DMS53 treated with DMSO at 0.1 percent for 48 hours (cell line): ENCODE results near the gene MRPL4.
A peak's percentile ranks its signal among the peaks of the same experiment; 100 is the strongest.

Experiments used
- DNase-seq: peaks from one replicate; lab custom pipeline; 2025; ENCODE audit not compliant: unreplicated experiment; lab: John Stamatoyannopoulos, UW

The MRPL4 gene

DNA sequence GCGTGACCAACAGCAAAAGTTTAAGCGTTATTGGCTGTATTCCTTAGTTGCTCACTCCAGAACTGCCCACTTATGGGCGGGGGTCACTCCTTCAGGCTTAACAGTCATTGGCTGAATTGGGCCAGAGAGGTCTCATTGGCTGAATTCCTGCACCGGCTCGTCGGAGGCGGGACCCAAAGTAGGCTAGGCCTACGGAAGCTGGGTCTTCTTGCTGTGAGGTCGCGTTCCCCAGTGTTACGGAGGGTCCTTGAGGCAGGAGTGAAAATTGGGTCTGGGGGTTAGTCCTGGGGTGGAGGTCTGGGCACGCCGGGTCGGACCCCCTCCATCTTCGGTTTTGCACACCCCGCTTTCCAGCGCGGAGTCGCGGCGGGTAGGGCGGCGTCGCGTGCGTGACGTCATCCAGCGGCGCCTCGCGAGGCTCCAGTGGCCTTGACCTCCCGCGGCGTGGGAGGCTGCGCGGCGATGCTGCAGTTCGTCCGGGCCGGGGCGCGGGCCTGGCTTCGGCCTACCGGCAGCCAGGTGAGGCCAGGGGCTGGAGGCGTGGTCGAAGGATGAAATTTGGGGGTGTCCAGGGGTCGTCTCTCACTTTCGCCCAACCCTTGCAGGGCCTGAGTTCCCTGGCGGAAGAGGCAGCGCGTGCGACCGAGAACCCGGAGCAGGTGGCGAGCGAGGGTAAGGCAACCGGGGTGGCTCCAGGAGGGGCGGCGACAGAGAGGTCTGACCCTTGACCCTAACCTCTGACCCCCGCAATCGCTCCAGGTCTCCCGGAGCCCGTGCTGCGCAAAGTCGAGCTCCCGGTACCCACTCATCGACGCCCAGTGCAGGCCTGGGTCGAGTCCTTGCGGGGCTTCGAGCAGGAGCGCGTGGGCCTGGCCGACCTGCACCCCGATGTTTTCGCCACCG lies at the start of gene MRPL4:
Gene MRPL4 (plus strand): TSS at position 423 of the 903 bp plus-strand sequence. CDS start 40 bp downstream, at position 463.
- peak; percentile 94 for DNase-seq

DNA sequence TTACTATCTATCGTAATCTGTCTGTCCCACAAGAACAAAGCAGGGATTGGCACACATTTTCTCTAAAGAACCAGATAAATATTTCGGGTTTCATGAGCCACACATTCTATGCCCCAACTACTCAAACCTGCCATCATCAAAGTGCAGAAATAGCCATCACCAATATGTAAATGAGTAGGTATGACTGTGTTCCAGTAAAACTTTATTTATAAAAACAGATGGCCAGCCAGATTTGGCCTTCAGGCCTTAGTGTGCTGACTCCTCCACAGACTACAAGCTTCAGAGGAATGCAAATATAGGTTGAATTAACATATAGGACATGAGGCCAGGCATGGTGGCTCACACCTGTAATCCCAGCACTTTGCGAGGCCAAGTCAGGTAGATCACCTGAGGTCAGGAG lies 48.3 kb upstream of the MRPL4 start:
- DNase-seq: no peak

DNA sequence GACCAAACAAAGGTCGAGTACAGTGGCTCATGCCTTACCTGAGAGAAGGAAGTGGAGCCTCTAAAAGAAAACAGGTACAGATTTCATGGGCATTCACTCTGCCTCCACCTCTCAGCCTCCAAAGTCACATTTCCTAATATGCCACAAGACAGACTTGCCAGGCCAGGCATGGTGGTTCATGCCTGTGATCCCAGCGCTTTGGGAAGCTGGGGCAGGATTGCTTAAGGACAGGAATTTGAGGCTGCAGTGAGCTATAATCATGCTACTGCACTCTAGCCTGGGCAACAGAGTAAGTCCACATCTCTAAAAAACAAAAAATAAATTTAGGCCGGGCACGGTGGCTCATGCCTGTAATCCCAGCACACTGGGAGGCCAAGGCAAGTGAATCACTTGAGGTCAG lies 46.4 kb upstream of the MRPL4 start:
- no peak for DNase-seq

DNA sequence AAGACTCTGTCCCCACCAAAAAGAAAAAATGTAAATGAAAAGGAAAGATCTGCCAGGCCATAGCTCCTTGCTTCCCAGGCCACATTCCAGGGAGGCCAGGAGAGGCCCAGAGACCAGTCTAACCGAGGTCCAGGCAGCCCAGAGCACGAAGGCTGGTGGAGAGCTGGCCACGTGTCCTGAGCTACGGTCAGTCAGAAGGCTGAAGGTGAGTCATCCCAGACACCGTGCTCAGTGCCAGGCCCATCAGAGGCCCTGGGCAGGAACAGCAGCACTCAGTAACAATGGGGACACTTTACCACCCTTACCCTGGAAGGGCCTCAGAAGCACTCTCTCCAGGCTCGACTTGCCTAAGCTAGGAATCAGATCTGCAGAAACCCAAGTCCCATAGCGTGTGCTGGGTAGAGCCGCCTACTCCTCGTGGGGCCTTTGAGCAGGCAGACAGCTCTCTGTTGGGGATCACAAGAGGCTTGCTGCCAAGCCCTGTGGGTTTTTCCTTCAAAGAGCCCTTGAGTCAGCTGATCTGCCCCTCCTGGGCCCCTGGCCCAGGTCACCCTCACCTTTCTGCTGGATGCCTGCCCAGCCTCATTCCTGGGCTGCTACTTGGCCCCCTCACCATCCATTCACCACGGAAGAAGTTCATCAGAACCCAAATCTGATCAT lies 45.7 kb upstream of the MRPL4 start:
- DNase-seq: peak; percentile 61

DNA sequence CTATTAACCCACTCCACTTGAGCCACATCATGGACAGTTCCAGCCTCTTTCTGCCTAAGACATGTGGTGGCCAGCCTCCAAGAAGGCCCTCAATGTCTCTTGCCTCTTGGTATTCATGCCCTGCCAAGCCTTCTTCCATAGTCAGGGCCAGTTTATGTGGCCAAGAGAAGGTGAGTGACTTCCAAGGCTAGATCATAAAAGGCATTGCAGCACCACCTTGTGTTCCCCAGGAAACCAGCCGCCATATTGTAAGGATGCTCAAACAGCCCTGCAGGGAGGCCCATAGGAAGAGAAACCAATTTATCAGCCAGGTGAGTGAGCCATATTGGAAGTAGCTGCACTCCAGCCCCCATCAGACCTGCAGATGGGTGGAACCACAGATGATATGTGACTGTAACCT lies 45.0 kb upstream of the MRPL4 start:
- DNase-seq: no peak

DNA sequence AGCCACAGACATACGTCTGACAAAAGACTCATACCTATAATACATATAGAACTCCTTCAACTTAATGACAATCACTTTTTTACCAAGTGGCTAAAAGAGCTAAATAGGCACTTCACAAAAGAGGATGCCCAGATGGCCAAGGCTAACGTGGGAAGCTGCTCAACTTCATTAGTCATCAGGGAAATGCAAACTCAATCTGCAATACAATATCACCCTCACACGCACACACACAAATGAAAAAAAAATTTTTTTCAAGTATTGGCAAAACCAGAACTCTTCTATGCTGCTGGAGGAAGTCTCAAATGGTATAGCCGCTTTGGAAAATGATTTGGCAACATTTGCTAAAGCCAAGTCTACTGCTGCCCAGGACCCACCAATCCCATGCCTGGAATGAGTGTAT lies 42.7 kb upstream of the MRPL4 start:
- DNase-seq: peak; percentile 49

DNA sequence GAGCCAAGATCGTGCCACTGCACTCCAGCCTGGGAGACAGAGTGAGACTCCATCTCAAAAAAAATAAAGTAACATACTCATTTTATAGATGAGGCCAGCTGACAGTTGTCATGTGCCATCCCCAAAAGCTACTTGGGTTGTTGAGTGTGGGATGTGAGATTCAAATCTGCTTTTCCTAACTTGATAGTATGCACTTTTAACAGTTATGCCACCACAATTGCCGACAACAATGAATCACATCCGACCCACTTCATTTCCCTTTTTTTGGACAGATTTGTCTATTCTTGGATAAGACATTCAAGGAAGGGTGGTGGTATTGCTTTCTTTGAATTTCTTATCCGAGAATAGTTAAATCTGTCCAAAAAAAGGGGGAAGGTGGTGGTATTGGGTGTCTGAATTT lies 41.0 kb upstream of the MRPL4 start:
- DNase-seq: no peak

DNA sequence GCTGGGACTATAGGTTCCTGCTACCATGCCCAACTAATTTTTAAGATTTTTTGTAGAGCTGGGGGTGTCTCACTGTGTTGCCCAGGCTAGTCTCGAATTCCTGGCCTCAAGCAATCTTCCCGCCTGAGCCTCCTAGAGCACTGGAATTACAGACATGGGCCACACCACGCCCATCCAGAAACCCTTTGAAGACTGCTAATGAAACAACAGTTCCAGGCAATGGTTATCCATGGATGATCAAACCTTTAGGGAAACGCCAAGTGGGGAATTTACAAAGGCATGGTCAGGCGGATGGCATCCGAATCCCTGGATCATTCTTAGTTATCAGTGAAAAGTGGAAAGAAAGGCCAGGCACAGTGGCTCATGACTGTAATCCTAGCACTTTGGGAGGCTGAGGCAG lies 40.3 kb upstream of the MRPL4 start:
- no peak for DNase-seq

DNA sequence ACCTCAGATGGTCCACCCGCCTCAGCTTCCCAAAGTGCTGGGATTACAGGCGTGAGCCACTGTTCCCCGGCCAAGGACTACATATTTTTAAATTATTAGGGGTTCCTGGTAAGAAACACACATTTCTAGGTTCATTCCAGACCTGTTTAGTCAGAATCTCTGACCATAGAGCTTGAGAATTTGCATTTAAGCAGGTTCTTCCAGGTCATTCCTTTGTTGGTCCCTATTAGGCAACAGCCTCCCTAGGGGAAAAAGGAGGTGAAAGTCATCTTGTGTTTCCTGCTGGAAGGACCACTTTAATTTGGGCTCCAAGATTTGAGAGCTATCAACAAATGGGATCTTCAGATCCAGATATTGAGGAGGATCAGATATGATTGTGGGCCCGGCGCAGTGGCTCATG lies 37.2 kb upstream of the MRPL4 start:
- DNase-seq: no peak

DNA sequence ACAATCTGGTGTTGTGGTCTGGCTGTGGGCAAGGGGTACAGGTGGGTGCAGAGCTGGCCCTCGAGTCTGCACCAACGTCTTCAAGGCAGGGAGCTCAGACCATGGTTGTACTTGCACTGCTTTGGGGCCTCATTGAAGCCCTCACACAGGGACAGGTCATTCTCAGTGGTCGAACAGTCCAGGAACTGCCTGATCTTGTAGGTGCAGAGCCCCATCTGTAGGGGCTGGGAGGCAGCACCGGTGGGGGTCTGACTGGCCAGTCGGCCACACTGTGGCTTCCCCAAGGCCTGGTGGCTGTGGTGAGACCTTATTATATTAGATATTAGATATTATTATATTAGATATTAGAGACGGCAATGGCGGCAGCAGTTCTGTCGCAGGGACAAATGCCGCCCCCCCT lies 34.9 kb upstream of the MRPL4 start:
- DNase-seq: no peak

DNA sequence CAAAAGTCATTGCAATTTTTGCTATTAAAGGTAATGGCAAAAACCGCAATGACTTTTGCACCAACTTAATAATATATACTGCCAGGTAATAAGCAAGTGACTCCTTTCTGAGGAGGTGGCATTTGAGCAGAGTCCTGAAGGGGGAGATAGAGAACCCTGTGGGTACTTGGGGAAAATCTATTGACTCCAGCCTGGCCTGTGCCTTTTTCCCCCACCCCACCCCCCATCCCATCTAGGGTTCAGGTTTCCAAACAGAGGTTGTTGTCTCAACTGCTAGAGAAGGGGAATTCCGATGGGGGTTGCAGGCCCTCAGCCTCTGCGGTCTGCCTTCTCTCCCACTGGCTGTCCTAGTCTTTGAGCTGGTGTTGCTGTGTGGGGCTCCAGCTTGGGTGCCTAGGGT lies 32.3 kb upstream of the MRPL4 start:
- peak; percentile 23 for DNase-seq

DNA sequence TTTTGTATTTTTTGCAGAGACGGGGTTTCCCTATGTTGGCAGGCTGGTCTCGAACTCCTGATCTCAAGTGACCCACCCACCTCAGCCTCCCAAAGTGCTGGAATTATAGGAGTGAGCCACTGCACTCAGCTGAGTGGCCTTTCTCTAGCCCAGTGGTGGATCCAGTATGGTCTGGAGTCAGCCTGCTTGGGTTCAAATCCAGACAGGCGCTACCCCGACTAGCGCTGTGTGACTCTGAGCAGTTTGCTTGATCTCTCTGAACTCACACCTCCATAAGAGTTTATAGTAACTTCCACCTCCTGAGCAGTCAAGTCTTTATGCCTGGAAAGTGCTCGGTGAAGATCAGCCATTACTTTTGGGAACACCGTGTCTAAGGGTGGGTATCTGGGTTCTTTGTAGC lies 31.3 kb upstream of the MRPL4 start:
- DNase-seq: no peak

DNA sequence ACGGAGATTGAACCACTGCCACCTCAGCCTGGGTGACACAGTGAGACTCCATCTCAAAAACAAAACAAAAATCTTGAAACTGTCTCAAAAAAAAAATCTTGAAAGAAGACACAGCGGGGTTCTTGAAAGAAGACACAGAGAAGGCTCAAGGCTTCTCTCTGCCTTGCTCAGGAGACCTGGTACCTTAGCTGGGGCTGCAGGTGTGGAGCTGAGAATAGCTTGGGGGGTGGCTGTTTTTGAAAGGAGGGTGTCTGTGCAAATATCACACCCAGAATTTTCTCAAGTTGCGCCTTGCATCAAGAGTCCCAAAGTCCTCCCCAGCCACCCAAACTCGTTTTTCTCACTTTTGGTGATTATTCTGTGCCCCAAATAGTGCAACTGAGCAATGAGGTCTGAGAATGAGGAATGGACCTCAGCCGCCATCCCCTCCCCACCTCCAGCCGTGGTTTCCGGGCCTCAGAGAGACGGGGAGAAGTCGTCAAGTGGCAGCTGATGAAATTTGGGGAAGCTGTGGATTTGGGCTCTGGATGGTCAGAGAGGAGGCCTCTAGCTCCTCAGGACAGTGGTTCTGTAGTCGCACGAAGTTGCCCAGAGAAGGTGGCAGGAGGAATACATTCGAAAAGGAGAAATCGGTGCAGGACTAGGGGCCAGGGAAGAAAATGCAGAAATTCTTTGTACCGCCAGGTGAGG lies 29.7 kb upstream of the MRPL4 start:
- DNase-seq: no peak

DNA sequence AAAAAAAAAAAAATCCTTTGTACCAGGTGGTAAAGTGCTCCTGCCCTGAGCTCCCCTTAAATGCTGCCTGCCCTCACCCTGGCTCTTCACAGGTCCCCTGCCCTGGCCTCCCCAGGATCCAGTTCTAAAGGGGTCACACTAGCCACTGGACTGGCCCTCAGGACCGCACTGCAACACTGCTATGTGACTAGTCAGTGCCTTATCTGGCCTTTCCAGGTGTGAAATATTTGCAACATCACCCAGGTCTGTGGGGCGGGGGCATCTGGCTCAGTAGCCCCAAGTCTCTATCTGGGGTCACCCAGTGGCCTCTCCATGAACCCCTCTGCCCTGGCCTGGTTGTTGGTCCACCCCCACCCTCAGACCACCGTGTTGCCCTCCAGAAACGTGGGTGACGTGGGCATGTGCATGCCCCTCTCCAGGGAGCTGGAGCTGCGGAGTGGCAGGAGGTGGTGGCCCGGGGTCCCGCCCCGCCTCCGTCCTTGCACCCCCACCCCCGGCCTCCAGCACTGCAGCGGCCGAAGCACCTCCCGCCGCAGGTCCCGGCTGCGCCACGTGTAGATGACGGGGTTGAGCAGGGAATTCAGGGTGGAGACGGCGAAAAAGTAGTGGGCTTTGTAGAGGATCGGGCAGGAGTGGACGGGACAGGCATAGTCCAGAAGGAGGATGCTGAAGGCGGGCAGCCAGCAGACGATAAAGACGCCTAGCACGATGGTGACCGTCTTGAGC lies 28.4 kb upstream of the MRPL4 start:
- no peak for DNase-seq

DNA sequence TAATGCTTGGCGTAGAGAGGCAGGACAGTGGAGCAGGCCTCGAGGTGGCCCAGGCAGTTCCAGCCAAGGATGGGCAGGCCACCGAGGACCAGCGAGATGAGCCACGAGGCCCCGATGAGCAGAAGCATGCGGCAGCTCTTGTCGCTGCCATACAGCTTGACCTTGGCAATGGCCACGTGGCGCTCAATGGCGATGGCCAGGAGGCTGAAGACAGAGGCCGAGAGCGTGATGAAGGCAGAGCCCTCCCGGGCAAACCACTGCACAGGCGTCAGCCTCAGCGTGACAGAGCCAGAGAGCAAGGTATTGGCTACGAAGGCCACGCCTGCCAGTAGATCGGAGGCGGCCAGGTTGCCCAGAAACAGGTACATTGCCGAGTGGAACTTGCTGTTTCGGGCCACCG lies 27.7 kb upstream of the MRPL4 start:
- DNase-seq: no peak

DNA sequence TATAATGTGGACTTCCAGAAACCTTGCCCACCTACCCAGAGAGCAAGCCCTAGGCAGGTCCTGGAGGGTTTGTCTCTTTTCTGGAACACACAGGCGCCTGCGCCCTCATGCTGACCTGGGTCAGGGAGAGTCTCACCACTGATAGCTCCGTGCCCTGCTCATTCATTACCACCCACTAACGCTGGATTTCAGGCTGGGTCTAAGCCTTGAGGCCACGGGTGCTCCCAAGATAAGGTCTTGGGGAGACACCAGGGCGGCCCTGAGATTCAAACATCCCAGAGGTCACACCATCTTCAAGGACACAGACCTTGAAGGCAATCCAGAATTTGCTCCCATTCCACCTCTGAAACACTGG lies 26.0 kb upstream of the MRPL4 start:
- no peak for DNase-seq

DNA sequence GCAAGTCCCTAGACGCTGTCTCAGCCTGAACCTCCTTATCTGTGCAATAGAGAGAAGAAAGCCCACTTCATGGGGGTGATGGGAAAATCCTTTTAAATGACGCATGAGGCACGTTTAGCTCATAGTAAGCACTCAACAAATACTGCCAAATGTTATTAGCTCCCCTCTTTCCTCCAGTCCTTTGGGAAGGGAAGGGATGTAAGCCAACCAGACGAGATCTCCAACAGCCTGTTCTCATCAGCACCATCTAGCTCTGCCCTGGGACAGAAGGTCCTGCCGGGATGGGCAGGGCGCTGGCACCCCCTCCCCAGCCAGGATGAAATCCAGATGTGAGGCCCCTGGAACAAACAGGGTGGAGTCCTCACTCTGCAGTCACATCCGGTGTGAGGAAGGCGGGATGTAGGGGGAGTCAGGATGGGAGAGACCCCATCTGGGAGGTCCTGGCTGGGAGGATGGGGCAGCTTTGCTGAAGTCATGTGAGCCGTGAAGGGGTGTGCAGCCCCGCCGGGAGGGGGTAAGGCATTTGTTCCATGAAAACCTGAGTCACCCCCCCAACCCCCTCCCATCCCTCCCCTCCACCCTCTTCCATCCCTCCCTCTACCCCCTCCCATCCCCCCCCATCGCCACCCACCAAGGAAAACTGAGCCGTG lies 25.5 kb upstream of the MRPL4 start:
- no peak for DNase-seq

DNA sequence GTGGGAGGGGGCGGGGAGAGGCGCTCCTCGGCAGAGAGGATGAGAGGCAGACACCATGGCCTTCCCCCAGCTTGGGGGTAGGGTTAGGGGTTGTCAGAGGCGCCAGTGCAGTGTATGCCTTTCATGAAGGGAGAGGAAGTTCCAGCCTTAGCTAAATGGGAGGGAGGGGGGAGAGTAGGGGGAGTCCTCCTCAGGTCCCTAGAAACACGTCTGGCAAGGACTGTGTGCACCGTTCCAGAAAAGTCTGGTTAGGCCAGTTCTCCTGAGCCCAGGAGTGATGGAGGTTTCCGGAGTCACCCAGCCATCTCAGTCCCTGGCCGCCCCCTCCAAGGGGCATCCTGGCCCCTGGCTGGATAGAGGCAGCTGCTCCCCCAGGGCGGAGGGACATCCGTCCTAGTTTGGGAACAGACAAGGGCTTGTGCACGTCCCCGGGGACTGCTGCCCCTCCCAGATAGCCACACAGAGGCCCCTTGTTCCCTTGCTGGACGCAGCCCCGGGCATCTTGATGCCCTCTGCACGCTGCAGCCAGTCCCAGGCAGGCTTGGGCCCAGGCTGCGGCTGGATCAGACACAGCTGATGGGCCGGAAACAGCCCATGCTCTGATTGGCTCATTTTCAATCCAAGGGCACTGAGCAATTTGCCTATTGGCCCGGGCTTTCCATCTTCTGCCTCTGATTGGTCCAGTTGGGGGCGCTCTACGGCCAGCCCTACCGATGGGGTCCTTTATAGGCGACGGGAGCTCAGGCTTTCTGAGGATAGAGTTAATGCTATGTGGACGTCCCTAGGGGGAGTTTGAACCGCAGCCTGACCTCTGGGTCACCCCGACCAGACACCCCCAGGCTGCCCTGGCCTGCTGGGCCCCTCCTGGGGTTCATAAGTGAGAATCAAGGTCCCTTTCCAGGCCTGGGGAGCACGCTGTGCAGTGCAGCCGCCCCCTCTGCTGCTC lies 24.7 kb upstream of the MRPL4 start:
- DNase-seq: no peak

DNA sequence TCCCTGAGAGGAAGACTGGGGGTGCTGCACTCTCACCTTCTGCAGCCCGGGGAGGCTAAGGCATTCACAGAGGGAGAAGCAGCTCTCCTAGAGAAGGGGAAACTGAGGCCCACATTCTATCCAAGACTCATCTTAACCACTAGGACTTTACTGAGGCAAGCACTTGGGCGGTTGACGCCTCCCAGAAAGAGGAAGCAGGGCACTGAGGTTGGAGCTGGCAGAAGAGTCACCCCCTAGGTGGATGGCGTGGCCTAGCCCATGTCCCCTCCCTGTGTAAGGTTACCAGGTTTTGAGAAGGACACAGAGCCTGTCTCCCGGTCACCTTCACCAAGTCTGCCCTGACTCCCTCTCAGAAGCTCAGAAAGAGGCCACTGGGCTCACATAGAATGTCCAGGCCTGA lies 23.6 kb upstream of the MRPL4 start:
- DNase-seq: no peak

DNA sequence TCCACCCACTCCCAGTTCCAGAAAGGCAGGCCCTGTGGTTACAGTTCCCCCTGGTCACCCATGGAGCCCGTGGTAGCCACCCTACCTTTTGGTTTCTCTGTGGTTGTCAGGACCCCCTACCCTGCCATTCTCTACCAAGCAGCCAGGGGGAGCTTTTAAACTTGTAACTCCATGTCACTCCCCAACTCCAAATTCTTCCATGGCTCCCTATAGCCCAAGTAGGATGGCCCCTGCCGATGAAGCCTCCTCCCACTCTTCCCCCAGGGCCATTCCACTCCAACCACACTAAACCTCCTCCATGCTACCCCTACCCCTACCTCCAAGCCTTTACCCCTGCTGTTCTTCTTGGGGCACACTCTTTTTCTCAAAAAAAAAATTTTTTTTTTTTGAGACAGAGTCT lies 23.1 kb upstream of the MRPL4 start:
- DNase-seq: no peak
